WTC11 (cell line): ENCODE measurements around the gene POF1B. TPM values are rescaled to one million over a fixed set of nuclear protein-coding genes. Genes with fewer than 3 reads are reported as not detected.

ENCODE experiments used
- ATAC-seq: fragments of 200-7000 bp; cut with Tn5 transposase; 2 replicates; pipeline ENCODE4 v1.10.0; 2021; ENCODE audit warnings: mild to moderate bottlenecking, moderate library complexity
- CTCF ChIA-PET: fragments of 300-600 bp; sonication (Branson Sonifier 250); formaldehyde crosslinking; loops from one replicate; lab custom pipeline; 2021; ENCODE audit warnings: antibody characterized with exemption; lab: Charles Lee
- POLR2A ChIA-PET: fragments of 350-600 bp; sonication (Branson Sonifier 250); formaldehyde crosslinking; loops from one replicate; lab custom pipeline; 2021; ENCODE audit warnings: antibody characterized with exemption; lab: Charles Lee
- DNase-seq: peaks from one replicate; pipeline ENCODE4 v3.0.0; 2021; ENCODE audit warnings: low spot score
- H3K27ac Mint-ChIP-seq: 2 replicates; pipeline ENCODE4 v1.8.0; 2021; ENCODE audit warnings: mixed read lengths
- H3K27me3 Mint-ChIP-seq: 2 replicates; pipeline ENCODE4 v1.8.0; 2021; ENCODE audit warnings: low read depth, mild to moderate bottlenecking, moderate library complexity, mixed read lengths
- H3K36me3 Mint-ChIP-seq: 2 replicates; pipeline ENCODE4 v1.8.0; 2021; ENCODE audit warnings: mixed read lengths
- H3K4me1 Mint-ChIP-seq: 2 replicates; pipeline ENCODE4 v1.8.0; 2022; ENCODE audit warnings: mixed read lengths
- H3K4me3 Mint-ChIP-seq: 2 replicates; pipeline ENCODE4 v1.8.0; 2021; ENCODE audit warnings: mild to moderate bottlenecking, moderate library complexity, mixed read lengths
- H3K9me3 Mint-ChIP-seq: 2 replicates; pipeline ENCODE4 v1.8.0; 2021; ENCODE audit warnings: mixed read lengths
- ATF2 ChIP-seq: sonication (generic); formaldehyde crosslinking; IDR thresholded peaks from 2 replicates; pipeline ENCODE4 v1.8.1; 2022; ENCODE audit warnings: low read depth, missing genetic modification reagents, borderline replicate concordance
- CREM ChIP-seq: sonication (generic); formaldehyde crosslinking; IDR thresholded peaks from 2 replicates; pipeline ENCODE4 v1.8.1; 2022; ENCODE audit warnings: mild to moderate bottlenecking, missing genetic modification reagents, moderate library complexity
- ERG ChIP-seq: fragments of 250-450 bp; sonication (Bioruptor Pico); IDR thresholded peaks from 2 replicates; pipeline ENCODE4 v1.8.0; 2021; ENCODE audit warnings: mild to moderate bottlenecking
- ESRRA ChIP-seq: sonication (generic); formaldehyde crosslinking; IDR thresholded peaks from 2 replicates; pipeline ENCODE4 v1.8.1; 2022; ENCODE audit warnings: mild to moderate bottlenecking, missing genetic modification reagents, borderline replicate concordance
- GABPB1 ChIP-seq: sonication (generic); formaldehyde crosslinking; IDR thresholded peaks from 2 replicates; pipeline ENCODE4 v1.8.1; 2023; ENCODE audit warnings: mild to moderate bottlenecking, missing genetic modification reagents
- NR2C2 ChIP-seq: sonication (generic); formaldehyde crosslinking; IDR thresholded peaks from 2 replicates; pipeline ENCODE4 v1.8.0; 2022; ENCODE audit warnings: mild to moderate bottlenecking, missing genetic modification reagents
- SOX15 ChIP-seq: fragments of 250-450 bp; sonication (Bioruptor Pico); IDR thresholded peaks from 2 replicates; pipeline ENCODE4 v1.9.0; 2021; ENCODE audit warnings: mild to moderate bottlenecking
- ZNF121 ChIP-seq: sonication (generic); formaldehyde crosslinking; IDR thresholded peaks from 2 replicates; pipeline ENCODE4 v1.8.0; 2023; ENCODE audit warnings: missing genetic modification reagents
- ZNF138 ChIP-seq: sonication (generic); formaldehyde crosslinking; conservative IDR thresholded peaks from 2 replicates; pipeline ENCODE4 v1.8.1; 2022; ENCODE audit warnings: mild to moderate bottlenecking, moderate library complexity, missing genetic modification reagents
- ZNF232 ChIP-seq: sonication (generic); formaldehyde crosslinking; IDR thresholded peaks from 2 replicates; pipeline ENCODE4 v1.8.0; 2022; ENCODE audit warnings: mild to moderate bottlenecking, missing genetic modification reagents
- ZNF281 ChIP-seq: sonication (generic); formaldehyde crosslinking; IDR thresholded peaks from 2 replicates; pipeline ENCODE4 v1.8.0; 2023; ENCODE audit warnings: mild to moderate bottlenecking, missing genetic modification reagents
- ZNF317 ChIP-seq: sonication (generic); formaldehyde crosslinking; IDR thresholded peaks from 2 replicates; pipeline ENCODE4 v1.8.1; 2023; ENCODE audit warnings: low read depth, mild to moderate bottlenecking, moderate library complexity, missing genetic modification reagents, borderline replicate concordance
- ZNF671 ChIP-seq: fragments of 250-450 bp; sonication (Bioruptor Pico); IDR thresholded peaks from 2 replicates; pipeline ENCODE4 v1.8.0; 2021; ENCODE audit warnings: mild to moderate bottlenecking
- total RNA-seq: library from RNA; stranded (reverse); gene quantifications from 3 replicates; pipeline ENCODE4 v1.2.3, GENCODE V29; 2021
- TF ChIP-seq, protein P1 (sequence below): fragments of 200-600 bp; IDR thresholded peaks from 2 replicates; pipeline ENCODE4 v1.8.0; 2022; ENCODE audit warnings: antibody characterized with exemption
- TF ChIP-seq, protein P2 (sequence below): sonication (generic); formaldehyde crosslinking; IDR thresholded peaks from 2 replicates; pipeline ENCODE4 v1.8.1; 2023; ENCODE audit warnings: mild to moderate bottlenecking, missing genetic modification reagents, moderate library complexity

POF1B gene
- total RNA-seq, 1 experiment from 2014 or later = 0.09 TPM

- ATAC-seq (no peak), DNase-seq (no peak)
- no peak overlapping the region for H3K27ac Mint-ChIP-seq
- H3K4me3 Mint-ChIP-seq = no peak overlapping the region
- POLR2A ChIA-PET = no interaction called here
- TF ChIP-seq ZNF232 (CRISPR knock-in tag) (no peak), SOX15 (CRISPR knock-in tag) (no peak), NR2C2 (CRISPR knock-in tag) (no peak), CREM (no peak), ZNF121 (CRISPR knock-in tag) (no peak), ZNF281 (CRISPR knock-in tag) (no peak), ESRRA (CRISPR knock-in tag) (no peak), ZNF138 (no peak), ZNF317 (CRISPR knock-in tag) (no peak)
- TF ChIP-seq, protein P1, sequence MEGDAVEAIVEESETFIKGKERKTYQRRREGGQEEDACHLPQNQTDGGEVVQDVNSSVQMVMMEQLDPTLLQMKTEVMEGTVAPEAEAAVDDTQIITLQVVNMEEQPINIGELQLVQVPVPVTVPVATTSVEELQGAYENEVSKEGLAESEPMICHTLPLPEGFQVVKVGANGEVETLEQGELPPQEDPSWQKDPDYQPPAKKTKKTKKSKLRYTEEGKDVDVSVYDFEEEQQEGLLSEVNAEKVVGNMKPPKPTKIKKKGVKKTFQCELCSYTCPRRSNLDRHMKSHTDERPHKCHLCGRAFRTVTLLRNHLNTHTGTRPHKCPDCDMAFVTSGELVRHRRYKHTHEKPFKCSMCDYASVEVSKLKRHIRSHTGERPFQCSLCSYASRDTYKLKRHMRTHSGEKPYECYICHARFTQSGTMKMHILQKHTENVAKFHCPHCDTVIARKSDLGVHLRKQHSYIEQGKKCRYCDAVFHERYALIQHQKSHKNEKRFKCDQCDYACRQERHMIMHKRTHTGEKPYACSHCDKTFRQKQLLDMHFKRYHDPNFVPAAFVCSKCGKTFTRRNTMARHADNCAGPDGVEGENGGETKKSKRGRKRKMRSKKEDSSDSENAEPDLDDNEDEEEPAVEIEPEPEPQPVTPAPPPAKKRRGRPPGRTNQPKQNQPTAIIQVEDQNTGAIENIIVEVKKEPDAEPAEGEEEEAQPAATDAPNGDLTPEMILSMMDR = no peak
- TF ChIP-seq, protein P2, sequence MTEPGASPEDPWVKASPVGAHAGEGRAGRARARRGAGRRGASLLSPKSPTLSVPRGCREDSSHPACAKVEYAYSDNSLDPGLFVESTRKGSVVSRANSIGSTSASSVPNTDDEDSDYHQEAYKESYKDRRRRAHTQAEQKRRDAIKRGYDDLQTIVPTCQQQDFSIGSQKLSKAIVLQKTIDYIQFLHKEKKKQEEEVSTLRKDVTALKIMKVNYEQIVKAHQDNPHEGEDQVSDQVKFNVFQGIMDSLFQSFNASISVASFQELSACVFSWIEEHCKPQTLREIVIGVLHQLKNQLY (CRISPR knock-in tag) = no peak
- TF ChIP-seq, all 79 proteins: peak for 0
- CTCF ChIA-PET = no interaction called here
- Mint-ChIP-seq H3K9me3 (no peaks in the 10 kb centered on the region), H3K4me1 (no peaks in the 10 kb centered on the region), H3K36me3 (no peaks in the 10 kb centered on the region), H3K27me3 (no peaks in the 10 kb centered on the region)
Measured at GRCh38 chrX:85378461-85378860, 1.0 kb downstream of the POF1B start.

- H3K27ac Mint-ChIP-seq = no peak overlapping the region
- no peaks in the 10 kb centered on the region for H3K27me3 Mint-ChIP-seq
- TF ChIP-seq ZNF671 (CRISPR knock-in tag) (no peak), ATF2 (CRISPR knock-in tag) (no peak), NR2C2 (CRISPR knock-in tag) (no peak), ZNF281 (CRISPR knock-in tag) (no peak), ERG (CRISPR knock-in tag) (no peak), GABPB1 (CRISPR knock-in tag) (no peak)
- TF ChIP-seq, all 79 proteins: peak for 0
- no peak for DNase-seq
- H3K4me3 Mint-ChIP-seq = no peak overlapping the region
- no peaks in the 10 kb centered on the region for H3K36me3 Mint-ChIP-seq
- ATAC-seq = no peak
- no peaks in the 10 kb centered on the region for H3K9me3 Mint-ChIP-seq
- ChIA-PET CTCF (no interaction called here), POLR2A (no interaction called here)
- H3K4me1 Mint-ChIP-seq = no peaks in the 10 kb centered on the region
Measured at GRCh38 chrX:85375333-85375738, 4.1 kb downstream of the POF1B start.
